MM.1S (cell line): ENCODE results near the gene ZNF697.
"Not testable (repeated sequence)": the region's sequence is repeated elsewhere in the genome, so short reads cannot be mapped to it uniquely, and the experiment has no call there.

Experiments used
- EZH2 ChIP-seq: fragments of 300-600 bp; sonication (generic); optimal IDR thresholded peaks from 2 replicates; pipeline ENCODE3; 2017; ENCODE audit warnings: low read depth, mild to moderate bottlenecking, antibody characterized with exemption, low read length, mixed read lengths
- TF ChIP-seq, protein P1 (sequence below): fragments of 300-600 bp; sonication (generic); IDR thresholded peaks from 2 replicates; pipeline ENCODE4 v1.5.1; 2016; ENCODE audit warnings: antibody characterized with exemption, low read length, mixed read lengths

- TF ChIP-seq, protein P1, sequence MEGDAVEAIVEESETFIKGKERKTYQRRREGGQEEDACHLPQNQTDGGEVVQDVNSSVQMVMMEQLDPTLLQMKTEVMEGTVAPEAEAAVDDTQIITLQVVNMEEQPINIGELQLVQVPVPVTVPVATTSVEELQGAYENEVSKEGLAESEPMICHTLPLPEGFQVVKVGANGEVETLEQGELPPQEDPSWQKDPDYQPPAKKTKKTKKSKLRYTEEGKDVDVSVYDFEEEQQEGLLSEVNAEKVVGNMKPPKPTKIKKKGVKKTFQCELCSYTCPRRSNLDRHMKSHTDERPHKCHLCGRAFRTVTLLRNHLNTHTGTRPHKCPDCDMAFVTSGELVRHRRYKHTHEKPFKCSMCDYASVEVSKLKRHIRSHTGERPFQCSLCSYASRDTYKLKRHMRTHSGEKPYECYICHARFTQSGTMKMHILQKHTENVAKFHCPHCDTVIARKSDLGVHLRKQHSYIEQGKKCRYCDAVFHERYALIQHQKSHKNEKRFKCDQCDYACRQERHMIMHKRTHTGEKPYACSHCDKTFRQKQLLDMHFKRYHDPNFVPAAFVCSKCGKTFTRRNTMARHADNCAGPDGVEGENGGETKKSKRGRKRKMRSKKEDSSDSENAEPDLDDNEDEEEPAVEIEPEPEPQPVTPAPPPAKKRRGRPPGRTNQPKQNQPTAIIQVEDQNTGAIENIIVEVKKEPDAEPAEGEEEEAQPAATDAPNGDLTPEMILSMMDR: not testable (repeated sequence)
- not testable (repeated sequence) for TF ChIP-seq EZH2
Observed at GRCh38 chr1:119605080-119605479, 43.0 kb downstream of the ZNF697 start.
